ENCODE measurements around the gene ATAD3C. TPM values are rescaled to one million over a fixed set of nuclear protein-coding genes. Genes with fewer than 3 reads are reported as not detected.
A peak's percentile ranks its signal among the peaks of the same experiment; 100 is the strongest.
"Not testable (repeated sequence)": the region's sequence is repeated elsewhere in the genome, so short reads cannot be mapped to it uniquely, and the experiment has no call there.

The ATAD3C gene
- total RNA-seq, 1 experiment from 2014 or later: 1.4 TPM

DNA sequence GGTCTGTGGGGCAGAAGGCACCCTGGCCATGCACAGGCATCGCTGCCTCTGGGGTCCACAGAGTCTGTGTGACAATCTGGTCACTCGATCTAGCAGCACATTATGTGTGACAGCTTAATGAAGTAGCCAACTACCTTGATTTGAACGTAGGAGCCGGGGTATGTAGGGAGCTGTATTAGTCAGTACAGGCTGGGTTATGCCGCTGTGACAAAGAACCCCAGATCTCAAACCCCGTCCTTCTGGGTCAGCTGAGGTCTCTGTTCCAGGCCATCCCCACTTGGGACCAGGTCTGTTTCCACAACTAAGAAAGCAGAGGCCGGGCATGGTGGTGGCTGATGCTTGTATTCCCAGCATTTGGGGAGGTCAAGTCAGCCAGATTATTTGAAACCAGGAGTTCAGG, 13.8 kb downstream of the ATAD3C start:
- TF ChIP-seq EZH2 (IDR thresholded peaks at IDR 0.05; ENCODE audit: low read length, unreplicated experiment) (no peak), EZH2phosphoT487 (IDR thresholded peaks at IDR 0.05; ENCODE audit: borderline replicate concordance, low read length) (no peak), CTCF (conservative IDR thresholded peaks at IDR 0.05; ENCODE audit: low read depth, low read length) (no peak)
- Histone ChIP-seq H3K27ac (ENCODE audit: low read length) (no peak overlapping the region), H3F3A (ENCODE audit: low read length, unreplicated experiment) (no peaks in the 10 kb centered on the region), H3K4me2 (ENCODE audit: low read length) (no peak overlapping the region), H3K9me2 (replicated peaks; ENCODE audit: low read length) (no peaks in the 10 kb centered on the region), H3K4me1 (ENCODE audit: insufficient read depth, low read length) (peaks cover 4% of the 10 kb centered on the region), H3K79me2 (ENCODE audit: low read length) (no peaks in the 10 kb centered on the region), H4K20me1 (ENCODE audit: low read length) (no peaks in the 10 kb centered on the region), H3K9me3 (ENCODE audit: low read length) (no peaks in the 10 kb centered on the region), H3K27me3 (ENCODE audit: low read length) (no peaks in the 10 kb centered on the region), H2AFZ (ENCODE audit: low read length) (no peak overlapping the region), H3K4me3 (ENCODE audit: low read length) (no peak overlapping the region), H3K9ac (ENCODE audit: low read length) (no peak overlapping the region), H3K36me3 (ENCODE audit: low read depth, low read length) (no peaks in the 10 kb centered on the region)
- POLR2A ChIA-PET (ENCODE audit: unreplicated experiment): no interaction called here
- CTCF ChIA-PET: no interaction called here
- no TSS peak for BruUV-seq (replicated peaks)
- ATAC-seq (no peak), DNase-seq (no peak)
- intact Hi-C loops (cut with micrococcal nuclease): no loop called here

- CTCF ChIA-PET; H3F3A ChIP-seq (ENCODE audit: low read length, unreplicated experiment); BruUV-seq (replicated peaks); H3K9ac ChIP-seq (ENCODE audit: low read length); ATAC-seq; H3K4me3 ChIP-seq (ENCODE audit: low read length); H3K4me1 ChIP-seq (ENCODE audit: insufficient read depth, low read length); H3K4me2 ChIP-seq (ENCODE audit: low read length); H3K9me3 ChIP-seq (ENCODE audit: low read length); H3K36me3 ChIP-seq (ENCODE audit: low read depth, low read length); H3K27me3 ChIP-seq (ENCODE audit: low read length); H3K27ac ChIP-seq (ENCODE audit: low read length); H2AFZ ChIP-seq (ENCODE audit: low read length); intact Hi-C loops (cut with micrococcal nuclease); POLR2A ChIA-PET (ENCODE audit: unreplicated experiment); H3K9me2 ChIP-seq (replicated peaks; ENCODE audit: low read length); H4K20me1 ChIP-seq (ENCODE audit: low read length); DNase-seq: not testable (repeated sequence)
- H3K79me2 ChIP-seq (ENCODE audit: low read length): peaks cover 32% of the 10 kb centered on the region
These were observed 18.9 kb downstream of the ATAD3C start for GRCh38 chr1:1468196-1468985.

DNA sequence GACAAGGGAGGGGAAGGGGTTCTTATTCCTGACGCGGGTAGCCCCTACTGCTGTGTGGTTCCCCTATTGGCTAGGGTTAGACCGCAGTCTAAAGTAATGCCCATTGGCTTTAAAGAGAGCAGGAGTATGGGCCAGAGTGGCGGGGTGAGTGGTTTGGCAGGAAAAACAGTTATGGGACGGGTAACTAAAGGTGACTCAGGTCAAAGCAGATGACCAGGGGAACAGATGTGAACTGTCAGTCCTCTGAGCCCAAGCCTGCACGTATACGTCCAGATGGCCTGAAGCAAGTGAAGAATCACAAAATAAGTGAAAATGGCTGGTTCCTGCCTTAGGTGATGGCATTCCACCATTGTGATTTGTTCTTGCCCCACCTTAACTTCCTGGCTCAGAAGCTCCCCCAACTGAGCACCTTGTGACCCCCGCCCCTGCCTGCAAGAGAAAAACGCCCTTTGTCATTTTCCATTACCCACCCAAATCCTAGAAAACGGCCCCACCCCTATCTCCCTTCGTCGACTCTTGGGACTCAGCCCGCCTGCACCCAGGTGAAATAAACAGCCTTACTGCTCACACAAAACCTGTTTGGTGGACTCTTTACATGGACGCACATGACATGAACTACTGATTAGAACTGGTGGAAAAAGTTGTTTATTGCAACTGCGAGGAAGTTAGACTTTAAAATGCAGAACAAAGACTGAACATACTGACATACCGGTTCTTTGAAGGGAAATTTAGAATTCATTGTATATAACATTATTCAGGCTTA, 21.3 kb downstream of the ATAD3C start:
- Histone ChIP-seq H2AFZ (ENCODE audit: low read length) (peak overlapping the region; percentile 75), H4K20me1 (ENCODE audit: low read length) (peaks cover 21% of the 10 kb centered on the region), H3K79me2 (ENCODE audit: low read length) (peaks cover 55% of the 10 kb centered on the region), H3K27ac (ENCODE audit: low read length) (peak overlapping the region; percentile 58), H3K4me1 (ENCODE audit: insufficient read depth, low read length) (peaks cover 12% of the 10 kb centered on the region), H3K36me3 (ENCODE audit: low read depth, low read length) (peaks cover 3% of the 10 kb centered on the region; the same call in 1 of the 2 replicates), H3K9me2 (replicated peaks; ENCODE audit: low read length) (no peaks in the 10 kb centered on the region), H3K9me3 (ENCODE audit: low read length) (no peaks in the 10 kb centered on the region), H3K4me2 (ENCODE audit: low read length) (peak overlapping the region; percentile 80), H3K4me3 (ENCODE audit: low read length) (peak overlapping the region; percentile 77), H3F3A (ENCODE audit: low read length, unreplicated experiment) (no peaks in the 10 kb centered on the region), H3K27me3 (ENCODE audit: low read length) (no peaks in the 10 kb centered on the region), H3K9ac (ENCODE audit: low read length) (peak overlapping the region; percentile 85)
- peak; percentile 19 for ATAC-seq
- peak; percentile 56 for DNase-seq
- ChIA-PET CTCF (no interaction called here), POLR2A (ENCODE audit: unreplicated experiment) (no interaction called here)
- no peak for TF ChIP-seq CTCF (conservative IDR thresholded peaks at IDR 0.05; ENCODE audit: low read depth, low read length)
- no peak for TF ChIP-seq EZH2 (IDR thresholded peaks at IDR 0.05; ENCODE audit: low read length, unreplicated experiment)
- TF ChIP-seq EZH2phosphoT487 (IDR thresholded peaks at IDR 0.05; ENCODE audit: borderline replicate concordance, low read length): no peak
- intact Hi-C loops (cut with micrococcal nuclease): loop anchor here (1.0 kb wide), 2 partner anchors 40 to 64 kb away; partner anchors contain the start of gene MRPL20
- TSS peak; percentile 96 for BruUV-seq (replicated peaks)

Data from PC-3 (cell line).